Measurements from ENCODE around the gene ENDOV.

GRCh38 chr17:80395402-80396151 is 19.4 kb upstream of the ENDOV start:
- TF ChIP-seq BHLHE40 (IDR thresholded peaks at IDR 0.05; ENCODE audit: borderline replicate concordance), result no peak
- TF ChIP-seq TARDBP (IDR thresholded peaks at IDR 0.05), result no peak
- no peak for TF ChIP-seq CTBP1 (IDR thresholded peaks at IDR 0.05; ENCODE audit: borderline replicate concordance)
